IPS-15b (cell line): ENCODE data around the gene TRIP10.

Experiments used
- H3K27me3 ChIP-seq: one replicate; pipeline ENCODE4 v1.6.1; 2013; ENCODE audit warnings: low read length; ENCODE audit not compliant: control insufficient read depth, insufficient read depth
- H3K36me3 ChIP-seq: one replicate; pipeline ENCODE4 v1.6.1; 2013; ENCODE audit warnings: low read length; ENCODE audit not compliant: control insufficient read depth, insufficient read depth
- H3K4me1 ChIP-seq: one replicate; pipeline ENCODE4 v1.6.1; 2013; ENCODE audit warnings: mild to moderate bottlenecking, low read length; ENCODE audit not compliant: control insufficient read depth, insufficient read depth
- H3K4me3 ChIP-seq: one replicate; pipeline ENCODE4 v1.5.1; 2013; ENCODE audit warnings: low read depth, low read length
- H3K9ac ChIP-seq: one replicate; pipeline ENCODE4 v1.6.1; 2013; ENCODE audit warnings: low read depth, mild to moderate bottlenecking, low read length
- H3K9me3 ChIP-seq: one replicate; pipeline ENCODE4 v1.6.1; 2013; ENCODE audit warnings: mild to moderate bottlenecking, low read length; ENCODE audit not compliant: control insufficient read depth, insufficient read depth

The TRIP10 gene

GRCh38 chr19:6777434-6777833, 38.0 kb downstream of the TRIP10 start:
- H3K36me3 ChIP-seq: no peaks in the 10 kb centered on the region
- H3K9me3 ChIP-seq: no peaks in the 10 kb centered on the region
- H3K4me3 ChIP-seq: no peak overlapping the region
- H3K4me1 ChIP-seq: no peaks in the 10 kb centered on the region
- no peak overlapping the region for H3K9ac ChIP-seq
- no peaks in the 10 kb centered on the region for H3K27me3 ChIP-seq

GRCh38 chr19:6778386-6778785, 38.9 kb downstream of the TRIP10 start:
- Histone ChIP-seq H3K9me3 (no peaks in the 10 kb centered on the region), H3K27me3 (no peaks in the 10 kb centered on the region), H3K4me1 (no peaks in the 10 kb centered on the region), H3K9ac (no peak overlapping the region), H3K4me3 (no peak overlapping the region), H3K36me3 (no peaks in the 10 kb centered on the region)

GRCh38 chr19:6779206-6779605, 39.7 kb downstream of the TRIP10 start:
- Histone ChIP-seq H3K4me3 (no peak overlapping the region), H3K9me3 (no peaks in the 10 kb centered on the region), H3K27me3 (no peaks in the 10 kb centered on the region), H3K36me3 (no peaks in the 10 kb centered on the region), H3K9ac (no peak overlapping the region), H3K4me1 (no peaks in the 10 kb centered on the region)

GRCh38 chr19:6787393-6787792, 47.9 kb downstream of the TRIP10 start:
- Histone ChIP-seq H3K4me1 (no peaks in the 10 kb centered on the region), H3K36me3 (no peaks in the 10 kb centered on the region), H3K9ac (no peak overlapping the region), H3K27me3 (no peaks in the 10 kb centered on the region), H3K4me3 (no peak overlapping the region), H3K9me3 (peaks cover 7% of the 10 kb centered on the region)

- no peak overlapping the region for H3K4me3 ChIP-seq
- peaks cover 7% of the 10 kb centered on the region for H3K9me3 ChIP-seq
- no peaks in the 10 kb centered on the region for H3K27me3 ChIP-seq
- H3K9ac ChIP-seq: no peak overlapping the region
- no peaks in the 10 kb centered on the region for H3K4me1 ChIP-seq
- H3K36me3 ChIP-seq: no peaks in the 10 kb centered on the region
These were observed 49.4 kb downstream of the TRIP10 start for GRCh38 chr19:6788896-6789295.

DNA sequence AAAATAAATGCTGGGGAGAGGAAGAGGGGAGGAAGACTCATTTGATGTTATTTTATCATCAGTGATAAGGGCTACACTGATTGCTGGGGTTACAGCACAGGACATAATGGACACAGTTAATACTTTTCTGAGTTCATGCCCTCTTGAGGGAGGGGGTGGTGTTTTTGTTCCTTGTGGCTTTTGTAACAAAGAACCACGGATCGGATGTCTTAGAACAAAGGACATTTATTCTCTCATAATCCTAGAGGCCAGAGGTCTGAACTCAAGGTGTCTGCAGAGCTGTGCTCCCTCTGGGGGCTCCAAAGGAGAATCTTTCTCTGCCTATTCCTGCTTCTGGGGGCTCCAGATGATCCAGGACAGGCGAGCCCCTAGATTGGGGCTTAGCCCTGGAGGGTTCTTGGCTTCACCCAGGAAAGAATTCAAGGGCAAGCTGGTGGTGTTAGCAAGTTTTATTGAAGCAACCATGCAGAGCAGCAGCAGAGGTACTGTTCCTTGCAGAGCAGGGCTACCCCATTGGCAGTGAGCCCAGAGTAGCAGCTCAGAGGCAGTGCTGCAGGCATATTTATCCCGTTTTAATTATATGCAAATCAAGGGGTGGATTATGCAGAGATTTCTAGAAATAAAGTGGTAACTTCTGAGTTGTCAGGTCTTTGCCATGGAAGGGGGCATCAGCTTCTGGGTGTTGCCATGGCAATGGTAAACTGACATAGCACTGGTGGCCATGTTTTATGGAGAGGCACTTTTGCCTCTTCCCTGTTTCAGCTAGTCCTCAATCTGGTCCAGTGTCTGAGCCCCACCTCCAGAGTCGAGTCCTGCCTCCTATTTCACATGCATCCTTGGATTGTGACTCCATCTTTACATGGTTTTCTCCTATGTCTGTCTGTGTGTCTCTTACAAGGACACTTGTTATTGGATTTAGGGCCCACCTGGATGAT, 51.0 kb downstream of the TRIP10 start:
- Histone ChIP-seq H3K4me3 (no peak overlapping the region), H3K27me3 (no peaks in the 10 kb centered on the region), H3K36me3 (no peaks in the 10 kb centered on the region), H3K9me3 (peaks cover 15% of the 10 kb centered on the region), H3K4me1 (no peaks in the 10 kb centered on the region), H3K9ac (no peak overlapping the region)

DNA sequence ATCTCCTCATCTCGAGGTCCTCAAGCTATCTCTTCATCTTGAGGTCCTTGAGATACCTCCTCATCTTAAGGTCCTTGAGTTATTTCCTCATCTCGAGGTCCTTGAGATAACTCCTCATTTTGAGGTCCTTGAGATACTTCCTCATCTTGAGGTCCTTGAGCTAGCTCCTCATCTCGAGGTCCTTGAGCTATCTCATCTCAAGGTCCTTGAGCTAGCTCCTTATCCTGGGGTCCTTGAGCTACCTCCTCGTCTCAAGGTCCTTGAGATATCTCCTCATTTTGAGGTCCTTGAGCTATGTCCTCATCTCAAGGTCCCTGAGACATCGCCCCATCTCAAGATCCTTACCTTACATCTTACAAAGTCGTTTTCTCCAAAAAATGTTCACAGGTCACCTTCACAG, 51.8 kb downstream of the TRIP10 start:
- Histone ChIP-seq H3K4me3 (no peak overlapping the region), H3K36me3 (no peaks in the 10 kb centered on the region), H3K9me3 (peaks cover 15% of the 10 kb centered on the region), H3K4me1 (no peaks in the 10 kb centered on the region), H3K27me3 (no peaks in the 10 kb centered on the region), H3K9ac (no peak overlapping the region)

- Histone ChIP-seq H3K36me3 (no peaks in the 10 kb centered on the region), H3K4me3 (no peak overlapping the region), H3K4me1 (no peaks in the 10 kb centered on the region), H3K9me3 (peaks cover 15% of the 10 kb centered on the region), H3K27me3 (no peaks in the 10 kb centered on the region), H3K9ac (no peak overlapping the region)
These were observed 53.9 kb downstream of the TRIP10 start for GRCh38 chr19:6793411-6793810.

GRCh38 chr19:6793973-6794372, 54.5 kb downstream of the TRIP10 start:
- H3K27me3 ChIP-seq: no peaks in the 10 kb centered on the region

DNA sequence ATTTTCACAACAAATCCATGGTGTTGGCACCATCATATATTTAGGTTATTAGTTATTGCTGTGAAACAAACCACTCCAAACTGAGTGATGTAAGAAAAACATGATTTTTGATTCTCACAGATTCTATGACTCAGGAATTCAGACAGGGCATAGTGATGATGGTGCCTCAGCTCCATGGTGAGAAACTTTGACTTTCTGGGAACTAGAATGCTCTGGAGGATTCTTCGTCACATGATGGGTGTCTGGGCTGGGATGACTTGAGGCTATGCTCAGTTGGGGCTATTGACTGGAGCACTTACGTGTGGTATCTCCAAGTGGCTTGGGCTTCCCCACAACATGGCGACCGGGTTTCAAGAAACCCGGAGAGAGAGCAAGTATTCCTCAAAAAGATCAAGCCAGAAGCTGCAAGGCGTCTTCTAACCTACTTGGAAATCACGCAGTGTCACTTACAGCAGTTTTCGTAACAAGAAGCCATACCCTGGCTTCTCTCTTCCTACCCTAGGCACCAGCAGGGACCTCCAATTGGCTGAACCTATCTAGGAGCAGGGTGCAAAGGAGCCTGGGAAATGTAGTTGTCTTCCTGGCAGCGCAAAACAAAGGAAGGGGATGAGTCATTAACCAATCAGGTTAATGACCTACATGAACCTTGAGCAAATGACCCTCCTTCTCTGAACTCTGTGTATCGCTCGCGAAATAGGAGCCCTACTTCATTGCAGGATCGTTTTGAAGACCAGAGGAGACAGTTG, 55.4 kb downstream of the TRIP10 start:
- Histone ChIP-seq H3K4me3 (no peak overlapping the region), H3K4me1 (no peaks in the 10 kb centered on the region), H3K27me3 (no peaks in the 10 kb centered on the region), H3K36me3 (no peaks in the 10 kb centered on the region), H3K9me3 (peaks cover 15% of the 10 kb centered on the region), H3K9ac (no peak overlapping the region)

More at GRCh38 chr19:6793973-6794372, 54.5 kb downstream of the TRIP10 start:
- no peaks in the 10 kb centered on the region for H3K4me1 ChIP-seq
- no peak overlapping the region for H3K9ac ChIP-seq
- no peaks in the 10 kb centered on the region for H3K36me3 ChIP-seq
- no peak overlapping the region for H3K4me3 ChIP-seq
- peaks cover 15% of the 10 kb centered on the region for H3K9me3 ChIP-seq

DNA sequence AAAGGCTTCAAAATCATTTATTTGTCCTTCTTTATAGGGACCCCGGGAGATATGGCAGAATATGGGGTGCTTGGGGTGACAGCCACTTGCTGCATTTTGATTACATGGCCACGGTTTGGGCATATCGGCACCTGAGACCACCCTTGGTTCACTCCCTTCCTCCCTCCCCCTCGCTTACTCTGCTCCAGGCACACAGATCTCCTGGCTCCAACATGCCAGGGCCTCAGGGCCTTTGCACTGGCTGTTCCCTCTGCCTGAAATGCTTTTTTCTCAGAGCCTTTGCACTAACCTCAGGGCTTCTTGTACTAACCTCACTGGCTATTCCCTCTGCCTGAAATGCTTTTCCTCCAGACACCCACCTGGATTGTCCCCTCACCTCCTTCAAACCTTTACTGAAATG, 56.8 kb downstream of the TRIP10 start:
- H3K36me3 ChIP-seq: no peaks in the 10 kb centered on the region
- H3K4me3 ChIP-seq: no peak overlapping the region
- no peak overlapping the region for H3K9ac ChIP-seq
- no peaks in the 10 kb centered on the region for H3K27me3 ChIP-seq
- H3K4me1 ChIP-seq: peaks cover 5% of the 10 kb centered on the region
- H3K9me3 ChIP-seq: peaks cover 8% of the 10 kb centered on the region

GRCh38 chr19:6797646-6798045, 58.2 kb downstream of the TRIP10 start:
- H3K4me3 ChIP-seq: no peak overlapping the region
- peaks cover 5% of the 10 kb centered on the region for H3K4me1 ChIP-seq
- no peaks in the 10 kb centered on the region for H3K27me3 ChIP-seq
- no peaks in the 10 kb centered on the region for H3K36me3 ChIP-seq
- peaks cover 8% of the 10 kb centered on the region for H3K9me3 ChIP-seq
- H3K9ac ChIP-seq: no peak overlapping the region
